CD14-positive monocyte (primary cell): ENCODE results near the gene SLC39A1. TPM values are rescaled to one million over a fixed set of nuclear protein-coding genes. Genes with fewer than 3 reads are reported as not detected.
A peak's percentile ranks its signal among the peaks of the same experiment; 100 is the strongest.

Experiments
- DNase-seq, 3 donors: peaks; one replicate each; pipeline ENCODE4 v3.0.0-alpha.2; 2011 to 2022
- H2AFZ ChIP-seq: 2 replicates; pipeline ENCODE4 v1.6.0; 2012; ENCODE audit warnings: mild to moderate bottlenecking, low read depth, low read length, inconsistent platforms; ENCODE audit not compliant: insufficient read depth, poor library complexity, severe bottlenecking
- H3K27ac ChIP-seq, 2 donors: 1 replicate in 1 of 2; 2 replicates in 1 of 2; pipeline ENCODE4 v1.5.1; 2012 to 2013; ENCODE audit warnings: low read length in 2 of 2, control low read depth in 1 of 2, inconsistent platforms in 1 of 2, low read depth in 1 of 2, mild to moderate bottlenecking in 1 of 2
- H3K27me3 ChIP-seq, 2 donors: one replicate each; pipeline versions ENCODE4 v1.6.0 to v1.6.1; 2011 to 2013; ENCODE audit warnings: low read length in 2 of 2; ENCODE audit not compliant: control insufficient read depth in 2 of 2, insufficient read depth in 2 of 2
- H3K36me3 ChIP-seq, 2 donors: replicated peaks in 1 of 2; 1 replicate in 1 of 2; 2 replicates in 1 of 2; pipeline versions ENCODE4 v1.5.1 to v1.6.1; 2012 to 2013; ENCODE audit warnings: low read length in 2 of 2, control low read depth in 1 of 2, inconsistent platforms in 1 of 2, mild to moderate bottlenecking in 1 of 2; ENCODE audit not compliant: insufficient read depth in 2 of 2, control insufficient read depth in 1 of 2
- H3K4me1 ChIP-seq, 2 donors: 1 replicate in 1 of 2; 2 replicates in 1 of 2; pipeline versions ENCODE4 v1.5.1 to v1.6.1; 2012 to 2013; ENCODE audit warnings: low read length in 2 of 2, control low read depth in 1 of 2, inconsistent platforms in 1 of 2, mild to moderate bottlenecking in 1 of 2, moderate library complexity in 1 of 2; ENCODE audit not compliant: insufficient read depth in 2 of 2, control insufficient read depth in 1 of 2
- H3K4me2 ChIP-seq: replicated peaks from 2 replicates; pipeline ENCODE3; 2012; ENCODE audit warnings: low read length, moderate library complexity, mild to moderate bottlenecking; ENCODE audit not compliant: poor library complexity, severe bottlenecking; ENCODE audit errors: extremely low read depth
- H3K4me3 ChIP-seq, 3 experiments: fragments of 200-600 bp in 1 of 3; sonication (generic) in 1 of 3; replicated peaks in 1 of 3; 1 replicate in 2 of 3; 2 replicates in 1 of 3; pipeline ENCODE4 v1.5.1; 2011 to 2013; ENCODE audit warnings: low read length in 3 of 3, mild to moderate bottlenecking in 3 of 3, control low read depth in 2 of 3, low read depth in 2 of 3, inconsistent platforms in 1 of 3, moderate library complexity in 1 of 3
- H3K79me2 ChIP-seq: 2 replicates; pipeline ENCODE4 v1.6.0; 2012; ENCODE audit warnings: mild to moderate bottlenecking, control low read depth, inconsistent platforms, low read length, moderate library complexity; ENCODE audit not compliant: insufficient read depth
- H3K9ac ChIP-seq: 2 replicates; pipeline ENCODE4 v1.6.0; 2017; ENCODE audit warnings: low read length, mild to moderate bottlenecking; ENCODE audit not compliant: insufficient read depth, poor library complexity, severe bottlenecking
- H3K9me3 ChIP-seq, 2 donors: replicated peaks in 1 of 2; 1 replicate in 1 of 2; 2 replicates in 1 of 2; pipeline versions ENCODE4 v1.5.1 to v1.6.1; 2012 to 2013; ENCODE audit warnings: low read length in 2 of 2, control low read depth in 1 of 2; ENCODE audit not compliant: control insufficient read depth in 1 of 2, insufficient read depth in 1 of 2
- H4K20me1 ChIP-seq: 2 replicates; pipeline ENCODE4 v1.6.0; 2012; ENCODE audit warnings: mild to moderate bottlenecking, low read length, control low read depth, moderate library complexity; ENCODE audit not compliant: insufficient read depth
- H3K27ac Mint-ChIP-seq, 7 donors: one replicate each; pipeline ENCODE4 v1.8.0; 2020; ENCODE audit warnings: mild to moderate bottlenecking in 7 of 7, mixed read lengths in 7 of 7, moderate library complexity in 6 of 7, inconsistent platforms in 2 of 7
- H3K27me3 Mint-ChIP-seq, 3 donors: one replicate each; pipeline ENCODE4 v1.8.0; 2021 to 2022; ENCODE audit warnings: low read depth in 3 of 3, mild to moderate bottlenecking in 3 of 3, mixed read lengths in 3 of 3, moderate library complexity in 3 of 3, inconsistent platforms in 1 of 3
- H3K36me3 Mint-ChIP-seq, 2 donors: one replicate each; pipeline ENCODE4 v1.8.0; 2020; ENCODE audit warnings: mixed read lengths in 2 of 2, inconsistent platforms in 1 of 2, mild to moderate bottlenecking in 1 of 2
- H3K4me1 Mint-ChIP-seq: one replicate; pipeline ENCODE4 v1.8.0; 2020; ENCODE audit warnings: mild to moderate bottlenecking, mixed read lengths
- H3K4me3 Mint-ChIP-seq, 2 donors: one replicate each; pipeline ENCODE4 v1.8.0; 2020; ENCODE audit warnings: mild to moderate bottlenecking in 2 of 2, mixed read lengths in 2 of 2, moderate library complexity in 1 of 2
- H3K9me3 Mint-ChIP-seq, 7 donors: one replicate each; pipeline ENCODE4 v1.8.0; 2020 to 2022; ENCODE audit warnings: mixed read lengths in 7 of 7, mild to moderate bottlenecking in 6 of 7, moderate library complexity in 6 of 7, inconsistent platforms in 2 of 7
- WGBS: methylation state at CpG from one replicate; pipeline ENCODE4 v1.1.5; 2013; ENCODE audit warnings: missing lambda C conversion rate; ENCODE audit not compliant: insufficient coverage; 5-methylcytosine and 5-hydroxymethylcytosine counted together
- intact Hi-C, 2 donors: fragments of 100-400 bp; cut with micrococcal nuclease; formaldehyde crosslinking; loops; one replicate each; pipeline versions ENCODE4 v1.15.0 to v1.15.1; 2023
- polyA plus RNA-seq, 3 donors: library from polyadenylated mRNA; depleted of rRNA in 1 of 3; unstranded in 2 of 3; stranded (reverse) in 1 of 3; fragments of 300-500 nt in 2 of 3; fragments of >200 nt in 1 of 3; fragmentation: Illumina TruSeq in 2 of 3; gene quantifications; 1 replicate in 2 of 3; 2 replicates in 1 of 3; pipeline ENCODE4 v1.2.3, GENCODE V29; 2012 to 2021
- TF ChIP-seq, protein P1 (sequence below): fragments of 200-600 bp; IDR thresholded peaks from one replicate; pipeline ENCODE4 v1.8.0; 2022; ENCODE audit warnings: antibody characterized with exemption, mild to moderate bottlenecking

SLC39A1 gene
- polyA plus RNA-seq, 3 donors: 37.6 to 83.1 (median 82.1) TPM

DNA sequence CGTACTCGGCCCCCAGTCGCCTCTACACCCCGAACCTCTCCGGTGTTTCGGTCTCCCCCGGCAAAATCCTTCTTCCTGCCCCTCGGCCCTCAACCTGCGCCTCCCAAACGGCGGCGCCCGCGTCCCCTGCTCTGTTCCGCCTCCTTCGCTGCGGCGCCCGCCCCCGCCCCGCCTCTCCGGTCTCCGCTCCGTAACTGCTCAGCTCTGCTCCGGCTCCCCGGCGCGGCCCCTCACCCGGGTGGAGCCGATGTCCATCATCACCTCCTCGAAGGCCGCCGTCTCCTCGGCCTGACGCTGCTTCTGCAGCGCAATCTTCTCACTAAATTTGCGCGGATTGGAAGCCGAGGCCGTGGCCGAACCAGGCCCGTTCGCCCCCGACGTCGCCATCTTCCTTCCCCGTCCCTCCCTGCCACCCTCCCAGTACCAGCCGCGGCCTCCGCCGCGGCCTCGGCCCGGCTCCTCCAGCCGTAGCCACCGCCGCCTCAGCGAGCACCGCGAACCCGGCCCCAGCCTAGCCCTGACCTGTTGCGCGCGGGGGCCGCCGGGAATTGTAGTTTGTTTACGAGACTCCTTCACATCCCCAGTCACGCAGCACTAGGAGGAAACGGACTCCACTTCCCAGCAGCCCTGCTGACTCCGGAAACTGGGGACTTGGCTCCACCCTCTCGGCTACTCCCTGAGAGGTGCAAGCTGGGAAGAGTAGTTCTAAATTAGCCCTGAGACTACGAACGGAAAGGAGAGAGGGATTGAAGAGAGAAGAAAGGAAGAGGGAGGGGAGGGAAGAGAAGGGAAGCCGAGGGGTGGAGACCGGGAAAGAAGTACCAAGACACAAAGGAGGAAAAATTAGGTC lies 5.0 kb downstream of the SLC39A1 start, which contains the start of gene CRTC2:
CRTC2 (minus strand) TSS at position 502 of the 850 bp plus-strand sequence; CDS start at position 387, 115 bp downstream.
- under 1% methylated on average over 72 of the region's 75 CpGs for WGBS
- Histone ChIP-seq H3K4me3 (peak within 1 kb of the TSS; percentile 84 to 97 (median 89)), H3K27ac (peak within 1 kb of the TSS; percentile 57 to 87), H3K9me3 (no peaks in the 10 kb centered on the region), H3K27me3 (no peaks in the 10 kb centered on the region), H3K79me2 (peaks cover 84% of the 10 kb centered on the region), H3K4me2 (peak within 1 kb of the TSS; percentile 98), H4K20me1 (peaks cover 61% of the 10 kb centered on the region), H3K36me3 (peaks cover 27 to 46% of the 10 kb centered on the region in 2 donors), H3K4me1 (peaks cover 51 to 63% of the 10 kb centered on the region in 2 donors), H3K9ac (peak within 1 kb of the TSS; percentile 76), H2AFZ (peak within 1 kb of the TSS; percentile 68)
- Mint-ChIP-seq H3K9me3 (peaks cover 0 to 4% (median 0%) of the 10 kb centered on the region in 7 donors), H3K27me3 (peaks cover 0 to 1% (median 0%) of the 10 kb centered on the region in 3 donors), H3K4me1 (peaks cover 61% of the 10 kb centered on the region), H3K36me3 (peaks cover 32 to 50% of the 10 kb centered on the region in 2 donors), H3K27ac (peak within 1 kb of the TSS; percentile 92 to 98 (median 94)), H3K4me3 (peak within 1 kb of the TSS; percentile 98)
- TF ChIP-seq, protein P1, sequence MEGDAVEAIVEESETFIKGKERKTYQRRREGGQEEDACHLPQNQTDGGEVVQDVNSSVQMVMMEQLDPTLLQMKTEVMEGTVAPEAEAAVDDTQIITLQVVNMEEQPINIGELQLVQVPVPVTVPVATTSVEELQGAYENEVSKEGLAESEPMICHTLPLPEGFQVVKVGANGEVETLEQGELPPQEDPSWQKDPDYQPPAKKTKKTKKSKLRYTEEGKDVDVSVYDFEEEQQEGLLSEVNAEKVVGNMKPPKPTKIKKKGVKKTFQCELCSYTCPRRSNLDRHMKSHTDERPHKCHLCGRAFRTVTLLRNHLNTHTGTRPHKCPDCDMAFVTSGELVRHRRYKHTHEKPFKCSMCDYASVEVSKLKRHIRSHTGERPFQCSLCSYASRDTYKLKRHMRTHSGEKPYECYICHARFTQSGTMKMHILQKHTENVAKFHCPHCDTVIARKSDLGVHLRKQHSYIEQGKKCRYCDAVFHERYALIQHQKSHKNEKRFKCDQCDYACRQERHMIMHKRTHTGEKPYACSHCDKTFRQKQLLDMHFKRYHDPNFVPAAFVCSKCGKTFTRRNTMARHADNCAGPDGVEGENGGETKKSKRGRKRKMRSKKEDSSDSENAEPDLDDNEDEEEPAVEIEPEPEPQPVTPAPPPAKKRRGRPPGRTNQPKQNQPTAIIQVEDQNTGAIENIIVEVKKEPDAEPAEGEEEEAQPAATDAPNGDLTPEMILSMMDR: no peak
- intact Hi-C loops: loop anchor here in 1 of 2 donors (5.0 kb wide), 1 partner anchor 36 kb away; the partner anchor contains the start of gene GATAD2B
- peak; percentile 94 to 96 (median 96) for DNase-seq

DNA sequence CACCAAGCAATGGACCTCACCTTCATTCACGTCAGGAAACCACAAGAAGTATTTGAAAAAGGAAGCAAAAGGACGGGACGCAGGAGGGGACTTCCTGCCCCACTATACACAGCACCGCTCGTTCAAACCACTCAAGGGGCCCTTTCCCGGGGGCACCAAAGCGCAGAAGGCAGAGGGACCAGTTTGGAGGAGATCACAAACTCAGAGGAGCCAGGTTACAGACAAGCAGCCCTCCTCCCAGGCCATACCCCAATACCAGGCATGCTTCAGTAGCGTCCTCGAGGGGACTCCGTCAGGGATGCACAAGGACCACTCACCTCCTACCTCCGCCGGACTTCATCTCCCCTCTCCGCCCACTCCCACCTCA lies 5.6 kb downstream of the SLC39A1 start:
- H3K4me3 ChIP-seq: peak overlapping the region; percentile 84 to 97 (median 89)
- H3K36me3 Mint-ChIP-seq: peaks cover 35 to 55% of the 10 kb centered on the region in 2 donors
- peaks cover 47 to 60% of the 10 kb centered on the region in 2 donors for H3K4me1 ChIP-seq
- TF ChIP-seq, protein P1: no peak
- H3K27me3 Mint-ChIP-seq: peaks cover 0 to 1% (median 0%) of the 10 kb centered on the region in 3 donors
- intact Hi-C loops: loop anchor here (1.0 to 5.0 kb wide), 2 partner anchors 10 to 35 kb away; partner anchors contain the start of genes CREB3L4 (in 1 of the 2) and GATAD2B (in 1 of the 2)
- no peaks in the 10 kb centered on the region for H3K27me3 ChIP-seq
- H2AFZ ChIP-seq: peak overlapping the region; percentile 68
- peaks cover 0 to 4% (median 0%) of the 10 kb centered on the region in 7 donors for H3K9me3 Mint-ChIP-seq
- no peaks in the 10 kb centered on the region for H3K9me3 ChIP-seq
- peak overlapping the region; percentile 92 to 98 (median 94) for H3K27ac Mint-ChIP-seq
- H3K4me3 Mint-ChIP-seq: peak overlapping the region; percentile 98
- peaks cover 32 to 50% of the 10 kb centered on the region in 2 donors for H3K36me3 ChIP-seq
- peaks cover 58% of the 10 kb centered on the region for H3K4me1 Mint-ChIP-seq
- H3K4me2 ChIP-seq: peak overlapping the region; percentile 98
- peaks cover 64% of the 10 kb centered on the region for H4K20me1 ChIP-seq
- H3K9ac ChIP-seq: peak overlapping the region; percentile 76
- peak in 2 of 3 donors; percentile 16 to 65 for DNase-seq
- WGBS: 3% methylated on average over 10 of the region's 13 CpGs
- peaks cover 82% of the 10 kb centered on the region for H3K79me2 ChIP-seq
- H3K27ac ChIP-seq: peak overlapping the region; percentile 57 to 87
